Measurements from ENCODE around the gene PWP2.
"Not testable (repeated sequence)": the region's sequence is repeated elsewhere in the genome, so short reads cannot be mapped to it uniquely, and the experiment has no call there.

DNA sequence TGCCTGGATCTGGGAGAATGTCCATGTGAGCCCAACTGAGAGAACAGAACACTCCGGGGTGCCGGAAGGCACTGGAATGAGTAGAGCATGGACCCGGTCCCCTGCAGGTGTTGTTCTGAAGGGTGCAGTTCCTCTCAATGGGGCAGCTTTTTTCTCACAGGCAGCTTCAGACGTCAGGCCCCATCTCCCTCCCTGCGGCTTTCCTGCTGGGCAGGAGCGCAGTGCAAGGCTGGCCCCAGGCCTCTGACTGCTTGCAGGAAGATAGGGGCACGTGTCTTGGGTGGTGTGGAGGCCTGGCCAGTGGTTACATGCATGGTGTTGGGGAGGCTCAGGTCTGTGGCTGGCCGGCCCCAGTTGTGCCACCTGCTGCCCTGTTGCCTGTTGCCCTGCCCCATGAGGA lies 36.8 kb downstream of the PWP2 start:
- TF ChIP-seq, protein P1, sequence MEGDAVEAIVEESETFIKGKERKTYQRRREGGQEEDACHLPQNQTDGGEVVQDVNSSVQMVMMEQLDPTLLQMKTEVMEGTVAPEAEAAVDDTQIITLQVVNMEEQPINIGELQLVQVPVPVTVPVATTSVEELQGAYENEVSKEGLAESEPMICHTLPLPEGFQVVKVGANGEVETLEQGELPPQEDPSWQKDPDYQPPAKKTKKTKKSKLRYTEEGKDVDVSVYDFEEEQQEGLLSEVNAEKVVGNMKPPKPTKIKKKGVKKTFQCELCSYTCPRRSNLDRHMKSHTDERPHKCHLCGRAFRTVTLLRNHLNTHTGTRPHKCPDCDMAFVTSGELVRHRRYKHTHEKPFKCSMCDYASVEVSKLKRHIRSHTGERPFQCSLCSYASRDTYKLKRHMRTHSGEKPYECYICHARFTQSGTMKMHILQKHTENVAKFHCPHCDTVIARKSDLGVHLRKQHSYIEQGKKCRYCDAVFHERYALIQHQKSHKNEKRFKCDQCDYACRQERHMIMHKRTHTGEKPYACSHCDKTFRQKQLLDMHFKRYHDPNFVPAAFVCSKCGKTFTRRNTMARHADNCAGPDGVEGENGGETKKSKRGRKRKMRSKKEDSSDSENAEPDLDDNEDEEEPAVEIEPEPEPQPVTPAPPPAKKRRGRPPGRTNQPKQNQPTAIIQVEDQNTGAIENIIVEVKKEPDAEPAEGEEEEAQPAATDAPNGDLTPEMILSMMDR (IDR thresholded peaks at IDR 0.05): not testable (repeated sequence)
- TF ChIP-seq POLR2A (IDR thresholded peaks at IDR 0.05; ENCODE audit: low read length): not testable (repeated sequence)

Measured in A549 (cell line).